Neuronal stem cell (in vitro differentiated cells): Measurements from ENCODE around the gene FAHD1.
A peak's percentile ranks its signal among the peaks of the same experiment; 100 is the strongest.
"Not testable (repeated sequence)": the region's sequence is repeated elsewhere in the genome, so short reads cannot be mapped to it uniquely, and the experiment has no call there.

ENCODE experiments used
- DNase-seq: peaks from one replicate; pipeline ENCODE4 v3.0.0-alpha.2; 2013; ENCODE audit warnings: low spot score
- H2AFZ ChIP-seq: one replicate; pipeline ENCODE4 v1.6.1; 2013; ENCODE audit warnings: mild to moderate bottlenecking, low read length, inconsistent platforms
- H2AK5ac ChIP-seq: 2 replicates; pipeline ENCODE4 v1.6.1; 2013; ENCODE audit warnings: low read depth, mild to moderate bottlenecking, inconsistent platforms, low read length, moderate library complexity, mixed read lengths
- H2BK120ac ChIP-seq: 2 replicates; pipeline ENCODE4 v1.6.1; 2013; ENCODE audit warnings: low read depth, mild to moderate bottlenecking, inconsistent platforms, low read length, moderate library complexity, mixed read lengths
- H2BK12ac ChIP-seq: one replicate; pipeline ENCODE4 v1.6.1; 2013; ENCODE audit warnings: low read length, inconsistent platforms
- H2BK15ac ChIP-seq: 2 replicates; pipeline ENCODE4 v1.6.1; 2013; ENCODE audit warnings: mild to moderate bottlenecking, low read length, inconsistent platforms, mixed read lengths
- H2BK5ac ChIP-seq: one replicate; pipeline ENCODE4 v1.6.1; 2013; ENCODE audit warnings: inconsistent platforms, mild to moderate bottlenecking, low read length, moderate library complexity
- H3K14ac ChIP-seq: one replicate; pipeline ENCODE4 v1.6.1; 2013; ENCODE audit warnings: low read length, inconsistent platforms
- H3K18ac ChIP-seq: 2 replicates; pipeline ENCODE4 v1.6.1; 2013; ENCODE audit warnings: low read length, inconsistent platforms
- H3K23ac ChIP-seq: 2 replicates; pipeline ENCODE4 v1.6.1; 2013; ENCODE audit warnings: low read depth, mild to moderate bottlenecking, mixed read lengths, low read length, inconsistent platforms; ENCODE audit not compliant: poor library complexity
- H3K27ac ChIP-seq: replicated peaks from 3 replicates; pipeline ENCODE4 v1.5.1; 2013; ENCODE audit warnings: low read length, inconsistent platforms
- H3K27me3 ChIP-seq, 3 experiments: 2 replicates each; pipeline ENCODE4 v1.6.1; 2013; ENCODE audit warnings: low read length in 3 of 3, mild to moderate bottlenecking in 2 of 3, inconsistent platforms in 1 of 3, low read depth in 1 of 3, mixed read lengths in 1 of 3, moderate library complexity in 1 of 3; ENCODE audit not compliant: control insufficient read depth in 3 of 3, insufficient read depth in 3 of 3
- H3K36me3 ChIP-seq, 2 donors: replicated peaks in 1 of 2; 2 replicates each; pipeline ENCODE4 v1.6.1; 2013; ENCODE audit warnings: low read length in 2 of 2; ENCODE audit not compliant: control insufficient read depth in 2 of 2, insufficient read depth in 2 of 2
- H3K4ac ChIP-seq: 2 replicates; pipeline ENCODE4 v1.6.1; 2013; ENCODE audit warnings: inconsistent platforms, mild to moderate bottlenecking, low read length, moderate library complexity
- H3K4me1 ChIP-seq, 2 donors: 1 replicate in 1 of 2; 2 replicates in 1 of 2; pipeline ENCODE4 v1.6.1; 2013; ENCODE audit warnings: low read length in 2 of 2, low read depth in 1 of 2; ENCODE audit not compliant: control insufficient read depth in 2 of 2, insufficient read depth in 1 of 2
- H3K4me2 ChIP-seq: one replicate; pipeline ENCODE4 v1.6.1; 2013; ENCODE audit warnings: mild to moderate bottlenecking, low read length, inconsistent platforms; ENCODE audit not compliant: insufficient read depth, poor library complexity, severe bottlenecking
- H3K4me3 ChIP-seq, 2 donors: 2 replicates each; pipeline ENCODE4 v1.5.1; 2013; ENCODE audit warnings: low read length in 2 of 2, mild to moderate bottlenecking in 2 of 2, inconsistent platforms in 1 of 2, moderate library complexity in 1 of 2
- H3K79me1 ChIP-seq: one replicate; pipeline ENCODE4 v1.6.1; 2013; ENCODE audit warnings: low read depth, mild to moderate bottlenecking, inconsistent platforms, low read length, moderate library complexity
- H3K9ac ChIP-seq: one replicate; pipeline ENCODE4 v1.6.1; 2013; ENCODE audit warnings: mild to moderate bottlenecking, low read depth, low read length, inconsistent platforms; ENCODE audit not compliant: poor library complexity
- H3K9me3 ChIP-seq, 2 donors: replicated peaks in 1 of 2; 2 replicates each; pipeline versions ENCODE3 to v1.6.1; 2013; ENCODE audit warnings: low read length in 2 of 2, mild to moderate bottlenecking in 2 of 2, inconsistent platforms in 1 of 2, low read depth in 1 of 2, mixed read lengths in 1 of 2, moderate library complexity in 1 of 2; ENCODE audit not compliant: control insufficient read depth in 2 of 2, insufficient read depth in 1 of 2
- H4K8ac ChIP-seq: one replicate; pipeline ENCODE4 v1.6.1; 2013; ENCODE audit warnings: low read depth, mild to moderate bottlenecking, inconsistent platforms, low read length, moderate library complexity
- H4K91ac ChIP-seq: one replicate; pipeline ENCODE4 v1.6.1; 2013; ENCODE audit warnings: low read length, low read depth, mild to moderate bottlenecking, inconsistent platforms; ENCODE audit not compliant: poor library complexity
- WGBS, 2 donors: extraction: QIAGEN DNeasy Blood & Tissue Kit; methylation state at CpG; one replicate each; pipeline ENCODE4 v1.1.7; 2013; ENCODE audit warnings: missing lambda C conversion rate in 2 of 2, mixed read lengths in 1 of 2; ENCODE audit not compliant: insufficient read length in 2 of 2, insufficient replicate concordance in 1 of 2; ENCODE audit errors: extremely low coverage in 2 of 2; 5-methylcytosine and 5-hydroxymethylcytosine counted together

FAHD1 gene

DNA sequence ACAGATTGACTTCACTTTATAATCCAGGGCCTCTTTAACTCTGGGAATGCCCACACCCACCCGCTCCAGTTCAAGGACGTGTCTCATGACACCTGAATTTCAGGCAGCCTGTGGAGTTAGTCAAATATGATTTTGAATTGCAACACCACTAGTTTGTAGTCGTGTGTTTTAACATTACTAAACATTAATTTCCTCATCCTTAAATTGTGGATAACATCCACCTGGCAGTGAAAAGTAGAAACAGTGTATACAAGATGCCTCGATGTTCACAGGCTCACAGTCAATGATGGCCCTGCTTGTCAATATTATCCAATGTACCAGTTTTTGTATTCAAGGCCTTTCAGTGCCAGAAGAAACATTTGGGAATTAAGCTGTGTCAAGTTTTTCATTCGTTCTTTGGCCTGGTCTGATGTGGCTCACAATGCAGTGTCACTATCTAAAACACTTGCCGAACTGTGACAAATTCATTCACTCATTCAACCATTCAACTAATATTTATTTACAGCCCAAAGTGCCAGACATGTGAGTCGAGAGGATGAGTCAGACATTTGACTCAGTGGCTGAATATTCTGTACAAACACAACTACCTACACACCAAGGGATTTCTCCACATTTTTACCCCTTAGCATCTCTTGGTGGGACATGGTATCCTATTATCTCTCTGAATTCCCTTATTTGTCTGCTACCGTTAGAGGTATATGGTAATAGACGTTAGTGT lies 43.5 kb downstream of the FAHD1 start:
- Histone ChIP-seq H4K8ac (no peak overlapping the region), H4K91ac (no peak overlapping the region), H2AK5ac (no peak overlapping the region), H2BK5ac (no peak overlapping the region), H3K4me2 (no peak overlapping the region), H3K36me3 (no peaks in the 10 kb centered on the region), H3K18ac (no peak overlapping the region), H2BK120ac (no peak overlapping the region), H3K9me3 (no peaks in the 10 kb centered on the region), H3K4me3 (no peak overlapping the region), H3K79me1 (no peaks in the 10 kb centered on the region), H3K23ac (no peak overlapping the region), H2BK15ac (no peak overlapping the region), H3K27ac (no peak overlapping the region), H3K14ac (no peak overlapping the region), H3K4ac (no peak overlapping the region), H2AFZ (no peak overlapping the region), H3K4me1 (peaks cover 0 to 4% of the 10 kb centered on the region in 2 donors), H3K9ac (no peak overlapping the region), H2BK12ac (no peak overlapping the region), H3K27me3 (peaks cover 0 to 47% (median 13%) of the 10 kb centered on the region in 3 experiments)
- WGBS, 2 donors = no CpG with 5 or more reads among the region's 9 CpGs
- DNase-seq = no peak

DNA sequence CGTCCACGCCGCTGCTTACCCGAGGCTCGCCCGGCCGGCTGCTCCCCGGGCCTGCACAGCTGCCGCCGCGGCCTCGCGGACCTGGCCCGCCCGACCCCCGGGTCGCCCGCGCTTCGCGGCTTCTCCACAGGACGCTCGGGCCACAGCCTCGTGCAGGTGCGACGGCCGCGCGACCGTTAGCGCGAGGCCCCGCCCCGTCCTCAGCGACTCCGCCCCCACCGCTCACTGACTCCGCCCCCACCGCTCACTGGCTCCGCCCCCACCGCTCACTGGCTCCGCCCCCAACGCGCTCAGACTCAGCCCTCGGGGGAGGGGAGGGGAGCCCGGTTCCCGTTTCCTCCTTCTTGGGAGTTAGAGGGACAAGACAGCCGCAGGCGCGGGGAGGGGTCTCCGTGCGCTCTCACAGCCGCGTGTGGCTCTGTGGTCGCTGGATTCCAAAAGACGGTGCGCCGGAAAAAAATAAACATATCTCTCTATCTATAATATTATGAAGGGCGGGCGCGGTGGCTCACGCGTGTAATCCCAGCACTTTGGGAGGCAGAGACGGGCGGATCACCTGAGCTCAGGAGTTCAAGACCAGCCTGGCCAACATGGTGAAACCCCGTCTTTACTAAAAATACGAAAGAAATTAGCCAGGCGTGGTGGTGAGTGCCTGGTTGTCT lies 45.1 kb downstream of the FAHD1 start, which contains the start of gene MEIOB:
TSS of gene MEIOB (minus strand) at position 191 of the 662 bp plus-strand sequence. CDS start 3,989 bp downstream, outside the sequence.
- Histone ChIP-seq H2BK120ac (no peak within 1 kb of the TSS), H3K4ac (no peak within 1 kb of the TSS), H2AK5ac (no peak within 1 kb of the TSS), H3K27me3 (peaks cover 0 to 41% (median 13%) of the 10 kb centered on the region in 3 experiments), H2AFZ (peak within 1 kb of the TSS; percentile 59), H3K4me3 (no peak within 1 kb of the TSS), H2BK12ac (peak within 1 kb of the TSS; percentile 41), H3K36me3 (no peaks in the 10 kb centered on the region), H4K8ac (no peak within 1 kb of the TSS), H3K4me1 (peaks cover 0 to 4% of the 10 kb centered on the region in 2 donors), H3K18ac (peak within 1 kb of the TSS; percentile 44), H3K23ac (no peak within 1 kb of the TSS), H4K91ac (no peak within 1 kb of the TSS), H3K79me1 (no peaks in the 10 kb centered on the region), H3K9me3 (no peaks in the 10 kb centered on the region), H2BK5ac (peak within 1 kb of the TSS; percentile 24), H3K9ac (no peak within 1 kb of the TSS), H3K27ac (no peak within 1 kb of the TSS), H3K14ac (no peak within 1 kb of the TSS), H3K4me2 (peak within 1 kb of the TSS; percentile 18), H2BK15ac (no peak within 1 kb of the TSS)
- no CpG with 5 or more reads among the region's 68 CpGs for WGBS, 2 donors
- DNase-seq = peak; percentile 43

DNA sequence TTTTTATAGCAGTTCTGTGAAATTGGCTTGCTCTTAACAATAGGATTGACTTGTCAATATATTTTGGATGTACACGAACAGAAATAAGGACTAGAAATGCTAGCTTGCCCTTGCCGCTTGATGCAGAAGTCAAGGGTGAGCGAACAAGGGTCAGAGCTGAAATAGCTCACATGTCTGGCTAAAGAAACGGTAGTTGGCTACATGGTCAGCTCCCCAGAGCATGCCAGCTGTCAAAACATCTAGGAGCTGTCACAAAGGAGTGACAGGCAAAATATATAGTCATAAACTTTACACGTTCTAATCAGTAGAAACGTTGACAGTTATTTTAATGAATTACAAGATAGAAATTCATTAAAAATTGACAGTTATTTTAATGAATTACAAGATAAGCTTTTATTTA lies 47.8 kb downstream of the FAHD1 start:
- Histone ChIP-seq H3K9ac (no peak overlapping the region), H4K8ac (no peak overlapping the region), H3K4me1 (peaks cover 1 to 4% of the 10 kb centered on the region in 2 donors), H2AK5ac (no peak overlapping the region), H3K4me3 (no peak overlapping the region), H3K23ac (no peak overlapping the region), H4K91ac (no peak overlapping the region), H2AFZ (no peak overlapping the region), H3K9me3 (no peaks in the 10 kb centered on the region), H3K4me2 (no peak overlapping the region), H3K27me3 (peaks cover 0 to 59% (median 16%) of the 10 kb centered on the region in 3 experiments), H2BK12ac (no peak overlapping the region), H2BK15ac (no peak overlapping the region), H3K4ac (no peak overlapping the region), H2BK5ac (no peak overlapping the region), H2BK120ac (no peak overlapping the region), H3K27ac (no peak overlapping the region), H3K14ac (no peak overlapping the region), H3K79me1 (no peaks in the 10 kb centered on the region), H3K18ac (no peak overlapping the region), H3K36me3 (no peaks in the 10 kb centered on the region)
- no CpG with 5 or more reads among the region's 6 CpGs for WGBS, 2 donors
- DNase-seq = no peak

DNA sequence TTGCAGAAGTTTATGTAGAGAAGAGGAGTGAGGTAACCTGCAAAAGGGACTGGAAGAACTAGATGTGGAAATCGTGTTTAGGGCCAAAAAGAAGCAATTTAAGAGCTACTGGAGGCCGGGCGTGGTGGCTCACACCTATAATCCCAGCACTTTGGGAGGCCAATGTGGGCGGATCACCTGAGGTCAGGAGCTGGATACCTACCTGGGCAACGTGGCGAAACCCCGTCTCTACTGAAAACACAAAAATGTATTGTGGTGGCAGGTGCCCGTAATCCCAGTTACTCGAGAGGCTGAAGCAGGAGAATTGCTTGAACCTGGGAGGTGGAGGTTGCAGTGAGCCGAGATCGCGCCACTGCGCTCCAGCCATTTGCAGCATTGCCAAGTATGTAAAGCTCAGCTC lies 49.1 kb downstream of the FAHD1 start:
- DNase-seq, H2BK15ac ChIP-seq, H2BK120ac ChIP-seq, H3K36me3 ChIP-seq, H2AFZ ChIP-seq, H3K9ac ChIP-seq, H3K4ac ChIP-seq, H2BK5ac ChIP-seq, H4K8ac ChIP-seq, H3K18ac ChIP-seq, H3K4me3 ChIP-seq, H3K14ac ChIP-seq, H3K4me2 ChIP-seq, H2BK12ac ChIP-seq, H3K23ac ChIP-seq, H3K4me1 ChIP-seq, H3K9me3 ChIP-seq, H3K27ac ChIP-seq, H2AK5ac ChIP-seq, H3K79me1 ChIP-seq, H4K91ac ChIP-seq: not testable (repeated sequence)
- H3K27me3 ChIP-seq = peaks cover 0 to 53% (median 16%) of the 10 kb centered on the region in 3 experiments
- no CpG with 5 or more reads among the region's 13 CpGs for WGBS, 2 donors
